Measurements from ENCODE around the gene RAB6B.

DNA sequence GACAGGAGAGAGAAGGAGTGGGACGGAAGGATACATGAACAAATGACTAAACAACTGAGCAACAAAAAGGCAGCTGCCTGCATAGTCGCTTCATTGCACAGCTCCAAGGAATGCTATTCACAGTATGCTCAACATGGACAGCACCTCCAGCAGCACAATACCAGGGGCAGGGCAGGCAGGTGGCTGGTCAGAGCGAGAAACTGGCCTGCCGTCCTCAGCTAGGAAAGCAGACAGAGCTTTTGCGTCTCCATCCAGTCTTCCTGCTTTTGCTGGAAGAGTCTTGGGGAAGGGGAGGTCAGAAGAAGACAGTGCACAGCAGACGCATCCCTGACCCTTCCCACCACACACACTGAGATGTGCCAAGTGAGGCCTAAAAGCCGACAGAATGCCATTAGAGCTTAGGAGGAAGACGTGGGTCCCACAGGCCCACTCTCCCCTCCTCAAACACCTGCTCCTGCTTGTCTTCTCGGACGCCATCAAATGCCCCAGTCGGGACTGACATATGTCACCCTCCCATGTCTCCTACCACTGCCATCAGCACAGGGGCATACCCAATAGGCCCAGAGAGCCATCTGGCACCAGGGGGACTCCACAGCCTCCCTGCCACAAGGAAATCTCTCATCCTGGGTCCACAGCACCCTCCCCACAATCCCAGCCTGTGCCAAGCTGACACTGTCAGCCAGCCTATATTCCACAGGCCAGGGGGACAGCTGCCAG, 3.9 kb downstream of the RAB6B start:
- TF ChIP-seq, protein P1, sequence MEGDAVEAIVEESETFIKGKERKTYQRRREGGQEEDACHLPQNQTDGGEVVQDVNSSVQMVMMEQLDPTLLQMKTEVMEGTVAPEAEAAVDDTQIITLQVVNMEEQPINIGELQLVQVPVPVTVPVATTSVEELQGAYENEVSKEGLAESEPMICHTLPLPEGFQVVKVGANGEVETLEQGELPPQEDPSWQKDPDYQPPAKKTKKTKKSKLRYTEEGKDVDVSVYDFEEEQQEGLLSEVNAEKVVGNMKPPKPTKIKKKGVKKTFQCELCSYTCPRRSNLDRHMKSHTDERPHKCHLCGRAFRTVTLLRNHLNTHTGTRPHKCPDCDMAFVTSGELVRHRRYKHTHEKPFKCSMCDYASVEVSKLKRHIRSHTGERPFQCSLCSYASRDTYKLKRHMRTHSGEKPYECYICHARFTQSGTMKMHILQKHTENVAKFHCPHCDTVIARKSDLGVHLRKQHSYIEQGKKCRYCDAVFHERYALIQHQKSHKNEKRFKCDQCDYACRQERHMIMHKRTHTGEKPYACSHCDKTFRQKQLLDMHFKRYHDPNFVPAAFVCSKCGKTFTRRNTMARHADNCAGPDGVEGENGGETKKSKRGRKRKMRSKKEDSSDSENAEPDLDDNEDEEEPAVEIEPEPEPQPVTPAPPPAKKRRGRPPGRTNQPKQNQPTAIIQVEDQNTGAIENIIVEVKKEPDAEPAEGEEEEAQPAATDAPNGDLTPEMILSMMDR (IDR thresholded peaks at IDR 0.05) = no peak
- TF ChIP-seq, protein P2, sequence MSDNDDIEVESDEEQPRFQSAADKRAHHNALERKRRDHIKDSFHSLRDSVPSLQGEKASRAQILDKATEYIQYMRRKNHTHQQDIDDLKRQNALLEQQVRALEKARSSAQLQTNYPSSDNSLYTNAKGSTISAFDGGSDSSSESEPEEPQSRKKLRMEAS (CRISPR knock-in tag; IDR thresholded peaks at IDR 0.05) = no peak
- TF ChIP-seq CBFB (CRISPR knock-in tag; IDR thresholded peaks at IDR 0.05; ENCODE audit: low read depth) = no peak
- TF ChIP-seq, protein P3, sequence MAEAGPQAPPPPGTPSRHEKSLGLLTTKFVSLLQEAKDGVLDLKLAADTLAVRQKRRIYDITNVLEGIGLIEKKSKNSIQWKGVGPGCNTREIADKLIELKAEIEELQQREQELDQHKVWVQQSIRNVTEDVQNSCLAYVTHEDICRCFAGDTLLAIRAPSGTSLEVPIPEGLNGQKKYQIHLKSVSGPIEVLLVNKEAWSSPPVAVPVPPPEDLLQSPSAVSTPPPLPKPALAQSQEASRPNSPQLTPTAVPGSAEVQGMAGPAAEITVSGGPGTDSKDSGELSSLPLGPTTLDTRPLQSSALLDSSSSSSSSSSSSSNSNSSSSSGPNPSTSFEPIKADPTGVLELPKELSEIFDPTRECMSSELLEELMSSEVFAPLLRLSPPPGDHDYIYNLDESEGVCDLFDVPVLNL (CRISPR knock-in tag; IDR thresholded peaks at IDR 0.05; ENCODE audit: borderline replicate concordance, low read depth) = no peak
- TF ChIP-seq, protein P4, sequence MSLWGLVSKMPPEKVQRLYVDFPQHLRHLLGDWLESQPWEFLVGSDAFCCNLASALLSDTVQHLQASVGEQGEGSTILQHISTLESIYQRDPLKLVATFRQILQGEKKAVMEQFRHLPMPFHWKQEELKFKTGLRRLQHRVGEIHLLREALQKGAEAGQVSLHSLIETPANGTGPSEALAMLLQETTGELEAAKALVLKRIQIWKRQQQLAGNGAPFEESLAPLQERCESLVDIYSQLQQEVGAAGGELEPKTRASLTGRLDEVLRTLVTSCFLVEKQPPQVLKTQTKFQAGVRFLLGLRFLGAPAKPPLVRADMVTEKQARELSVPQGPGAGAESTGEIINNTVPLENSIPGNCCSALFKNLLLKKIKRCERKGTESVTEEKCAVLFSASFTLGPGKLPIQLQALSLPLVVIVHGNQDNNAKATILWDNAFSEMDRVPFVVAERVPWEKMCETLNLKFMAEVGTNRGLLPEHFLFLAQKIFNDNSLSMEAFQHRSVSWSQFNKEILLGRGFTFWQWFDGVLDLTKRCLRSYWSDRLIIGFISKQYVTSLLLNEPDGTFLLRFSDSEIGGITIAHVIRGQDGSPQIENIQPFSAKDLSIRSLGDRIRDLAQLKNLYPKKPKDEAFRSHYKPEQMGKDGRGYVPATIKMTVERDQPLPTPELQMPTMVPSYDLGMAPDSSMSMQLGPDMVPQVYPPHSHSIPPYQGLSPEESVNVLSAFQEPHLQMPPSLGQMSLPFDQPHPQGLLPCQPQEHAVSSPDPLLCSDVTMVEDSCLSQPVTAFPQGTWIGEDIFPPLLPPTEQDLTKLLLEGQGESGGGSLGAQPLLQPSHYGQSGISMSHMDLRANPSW (CRISPR knock-in tag; conservative IDR thresholded peaks at IDR 0.05; ENCODE audit: low read depth) = no peak
- no peak for TF ChIP-seq NR1H2 (CRISPR knock-in tag; IDR thresholded peaks at IDR 0.05)
- no peak for TF ChIP-seq SMAD4 (CRISPR knock-in tag; IDR thresholded peaks at IDR 0.05)
- no peak for TF ChIP-seq SP1 (CRISPR knock-in tag; conservative IDR thresholded peaks at IDR 0.05)
